DMS79 treated with DMSO at 0.1 percent for 48 hours (cell line): ENCODE data around the gene DAND5.
"Not testable (repeated sequence)": the region's sequence is repeated elsewhere in the genome, so short reads cannot be mapped to it uniquely, and the experiment has no call there.

ENCODE experiments used
- DNase-seq: peaks from one replicate; lab custom pipeline; 2025; lab: John Stamatoyannopoulos, UW

DAND5 gene

GRCh38 chr19:12945479-12946091 lies 23.8 kb upstream of the DAND5 start, which contains the start of gene RAD23A:
Gene RAD23A (plus strand): TSS chr19:12945862. CDS start chr19:12945949, 87 bp downstream.
- DNase-seq: peak; percentile 98

- DNase-seq: peak; percentile 65
These were observed 23.2 kb upstream of the DAND5 start for GRCh38 chr19:12946092-12946721.

DNA sequence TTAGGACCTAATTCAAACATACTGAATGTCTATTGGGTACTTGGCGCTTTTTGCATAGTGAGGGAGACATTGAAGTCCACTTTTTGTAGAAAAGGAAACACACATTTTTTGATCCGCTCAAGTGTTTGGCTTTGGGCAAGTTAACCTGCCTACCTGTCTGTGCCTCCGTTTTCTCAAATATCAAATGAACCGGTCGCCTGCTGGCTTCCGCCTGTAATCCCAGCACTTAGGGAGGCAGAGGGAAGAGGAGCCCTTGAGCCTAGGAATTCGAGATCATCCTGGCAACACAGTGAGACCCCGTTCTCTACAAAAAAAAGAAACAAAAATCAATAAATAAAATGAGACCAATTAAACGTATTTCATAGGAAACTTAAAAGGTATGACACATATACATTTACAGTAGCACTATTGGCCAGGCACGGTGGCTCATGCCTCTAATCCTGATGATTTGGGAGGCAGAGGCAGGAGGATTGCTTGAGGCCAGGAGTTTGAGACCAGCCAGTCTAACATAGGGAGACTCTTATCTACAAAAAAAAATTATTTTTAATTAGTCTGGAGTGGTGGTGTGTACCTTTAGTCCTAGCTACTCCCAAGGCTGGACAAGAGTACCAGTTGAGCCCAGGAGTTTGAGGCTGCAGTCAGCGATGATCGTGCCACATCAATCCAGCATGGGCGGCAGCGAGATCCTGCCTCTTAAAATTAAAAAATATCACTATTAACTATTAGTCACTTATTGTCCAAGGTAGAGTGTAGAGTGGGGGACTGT lies 22.5 kb upstream of the DAND5 start:
- peak; percentile 30 for DNase-seq

- no peak for DNase-seq
These were observed 21.4 kb upstream of the DAND5 start for GRCh38 chr19:12947702-12948611.

DNA sequence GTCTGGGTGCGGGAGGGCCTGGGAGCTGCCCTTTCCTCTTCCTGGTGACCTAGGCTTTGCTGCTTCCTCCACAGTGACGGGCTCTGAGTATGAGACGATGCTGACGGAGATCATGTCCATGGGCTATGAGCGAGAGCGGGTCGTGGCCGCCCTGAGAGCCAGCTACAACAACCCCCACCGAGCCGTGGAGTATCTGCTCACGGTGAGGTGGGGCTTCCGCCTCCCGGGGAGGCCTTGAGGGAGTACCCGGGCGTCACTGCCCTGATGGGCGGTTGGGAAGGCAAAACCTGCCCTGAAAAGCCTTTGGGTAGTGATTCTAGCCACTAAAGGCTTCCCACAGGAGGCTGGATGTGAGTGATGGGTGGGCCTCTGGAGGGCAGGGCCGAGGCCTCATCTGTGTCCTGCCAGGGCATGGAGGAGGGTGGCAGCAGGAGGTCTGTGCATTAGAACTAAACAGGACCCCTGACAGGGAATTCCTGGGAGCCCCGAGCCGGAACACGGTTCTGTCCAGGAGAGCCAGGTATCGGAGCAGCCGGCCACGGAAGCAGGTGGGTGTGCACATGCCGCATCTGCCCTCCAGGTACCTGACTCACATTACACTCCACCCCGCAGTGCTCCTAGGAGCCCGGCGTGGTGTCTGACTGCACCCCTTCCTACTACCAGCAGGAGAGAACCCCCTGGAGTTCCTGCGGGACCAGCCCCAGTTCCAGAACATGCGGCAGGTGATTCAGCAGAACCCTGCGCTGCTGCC lies 20.6 kb upstream of the DAND5 start:
- no peak for DNase-seq

GRCh38 chr19:12949363-12950283 lies 19.8 kb upstream of the DAND5 start:
- DNase-seq: no peak

GRCh38 chr19:12952050-12952449 lies 17.3 kb upstream of the DAND5 start:
- DNase-seq: not testable (repeated sequence)

GRCh38 chr19:12952488-12953137 lies 16.8 kb upstream of the DAND5 start:
- peak; percentile 64 for DNase-seq

GRCh38 chr19:12953138-12953798 lies 16.1 kb upstream of the DAND5 start:
- DNase-seq: peak; percentile 76

GRCh38 chr19:12953799-12954611 lies 15.4 kb upstream of the DAND5 start:
- DNase-seq: no peak

DNA sequence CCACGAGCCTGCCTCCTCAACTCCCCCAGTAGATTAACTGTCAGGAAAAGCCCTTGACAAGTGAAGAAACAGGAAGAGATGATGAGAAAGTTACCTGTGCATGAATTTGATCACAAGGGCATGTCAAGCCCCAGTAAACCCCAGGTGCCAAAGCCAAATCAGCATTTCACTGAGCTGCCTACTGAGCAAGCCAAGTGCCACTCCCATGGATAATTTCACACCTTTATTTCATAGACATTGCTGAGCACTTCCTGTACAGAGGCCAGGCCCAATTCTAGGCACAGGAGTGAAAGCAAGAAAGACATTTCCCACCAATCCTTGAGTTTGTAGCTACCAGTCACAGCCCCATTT lies 14.8 kb upstream of the DAND5 start:
- DNase-seq: peak; percentile 21

GRCh38 chr19:12955575-12955974 lies 13.8 kb upstream of the DAND5 start:
- DNase-seq: not testable (repeated sequence)

GRCh38 chr19:12955996-12956395 lies 13.4 kb upstream of the DAND5 start:
- no peak for DNase-seq

GRCh38 chr19:12956446-12957388 lies 12.7 kb upstream of the DAND5 start, which contains the start of gene GADD45GIP1:
Gene GADD45GIP1 (minus strand): TSS chr19:12957223. CDS start chr19:12957212, 11 bp downstream.
- peak; percentile 77 for DNase-seq

DNA sequence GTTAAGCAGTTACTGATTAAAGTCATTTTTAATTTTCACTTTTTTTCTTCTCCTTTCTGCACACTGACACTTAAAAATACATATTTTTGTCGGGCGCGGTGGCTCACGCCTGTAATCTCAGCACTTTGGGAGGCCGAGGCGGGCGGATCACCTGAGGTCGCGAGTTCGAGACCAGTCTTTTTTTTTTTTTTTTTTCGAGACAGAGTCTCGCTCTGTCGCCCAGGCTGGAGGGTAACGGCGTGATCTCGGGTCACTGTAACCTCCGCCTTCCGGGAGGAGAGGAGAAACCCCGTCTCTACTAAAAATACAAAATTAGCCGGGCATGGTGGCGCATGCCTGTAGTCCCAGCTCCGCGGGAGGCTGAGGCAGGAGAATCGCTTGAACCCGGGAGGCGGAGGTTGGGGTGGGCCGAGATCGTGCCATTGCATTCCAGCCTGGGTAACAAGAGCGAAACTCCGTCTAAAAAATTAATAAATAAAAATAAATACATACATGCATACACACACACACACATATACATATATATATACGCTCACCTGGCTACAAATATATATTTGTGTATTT lies 11.9 kb upstream of the DAND5 start:
- not testable (repeated sequence) for DNase-seq

DNA sequence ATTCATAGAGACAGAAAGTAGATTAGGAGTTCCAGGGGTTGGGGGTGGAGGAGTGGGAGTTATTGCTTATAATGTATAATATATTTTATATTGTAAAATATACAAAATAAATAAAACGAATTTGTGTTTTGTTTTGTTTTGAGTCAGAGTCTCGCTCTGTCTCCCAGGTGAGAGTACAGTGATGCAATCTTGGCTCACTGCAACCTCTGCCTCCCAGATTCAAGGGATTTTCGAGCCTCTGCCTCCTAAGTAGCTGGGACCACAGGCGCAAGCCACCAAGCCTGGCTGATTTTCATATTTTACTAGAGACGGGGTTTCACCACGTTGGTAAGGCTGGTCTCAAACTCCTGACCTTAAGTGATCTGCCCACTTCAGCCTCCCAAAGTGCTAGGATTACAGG lies 9.9 kb upstream of the DAND5 start:
- DNase-seq: no peak
